Ishikawa (cell line): Measurements from ENCODE around the gene TAF10.

Experiments
- CEBPB ChIP-seq: IDR thresholded peaks from 2 replicates; pipeline ENCODE4 v1.6.1; 2012
- CREB1 ChIP-seq: IDR thresholded peaks from 2 replicates; pipeline ENCODE4 v1.6.1; 2012; ENCODE audit warnings: low read depth
- EGR1 ChIP-seq: IDR thresholded peaks from 2 replicates; pipeline ENCODE4 v1.6.1; 2012
- EP300 ChIP-seq: IDR thresholded peaks from 2 replicates; pipeline ENCODE4 v1.6.1; 2012; ENCODE audit warnings: borderline replicate concordance
- FOXM1 ChIP-seq: IDR thresholded peaks from 2 replicates; pipeline ENCODE4 v1.6.1; 2012; ENCODE audit warnings: low read depth, borderline replicate concordance
- MAX ChIP-seq: IDR thresholded peaks from 2 replicates; pipeline ENCODE4 v1.6.1; 2012
- NFIC ChIP-seq: IDR thresholded peaks from 2 replicates; pipeline ENCODE4 v1.6.1; 2012
- RAD21 ChIP-seq: IDR thresholded peaks from 2 replicates; pipeline ENCODE4 v1.6.1; 2012; ENCODE audit warnings: low read depth
- TAF1 ChIP-seq: IDR thresholded peaks from 2 replicates; pipeline ENCODE4 v1.6.1; 2012; ENCODE audit warnings: low read depth, mild to moderate bottlenecking
- TCF12 ChIP-seq: IDR thresholded peaks from 2 replicates; pipeline ENCODE4 v1.6.1; 2012; ENCODE audit warnings: low read depth
- TEAD4 ChIP-seq: IDR thresholded peaks from 2 replicates; pipeline ENCODE4 v1.6.1; 2012
- YY1 ChIP-seq: IDR thresholded peaks from 2 replicates; pipeline ENCODE4 v1.6.1; 2012; ENCODE audit warnings: low read depth
- ZBTB7A ChIP-seq: IDR thresholded peaks from 2 replicates; pipeline ENCODE4 v1.6.1; 2012; ENCODE audit warnings: low read depth
- TF ChIP-seq, protein P1 (sequence below): IDR thresholded peaks from 2 replicates; pipeline ENCODE4 v1.6.1; 2012
- TF ChIP-seq, protein P2 (sequence below): IDR thresholded peaks from 2 replicates; pipeline ENCODE4 v1.6.1; 2012; ENCODE audit warnings: low read depth, mild to moderate bottlenecking

Gene TAF10

DNA sequence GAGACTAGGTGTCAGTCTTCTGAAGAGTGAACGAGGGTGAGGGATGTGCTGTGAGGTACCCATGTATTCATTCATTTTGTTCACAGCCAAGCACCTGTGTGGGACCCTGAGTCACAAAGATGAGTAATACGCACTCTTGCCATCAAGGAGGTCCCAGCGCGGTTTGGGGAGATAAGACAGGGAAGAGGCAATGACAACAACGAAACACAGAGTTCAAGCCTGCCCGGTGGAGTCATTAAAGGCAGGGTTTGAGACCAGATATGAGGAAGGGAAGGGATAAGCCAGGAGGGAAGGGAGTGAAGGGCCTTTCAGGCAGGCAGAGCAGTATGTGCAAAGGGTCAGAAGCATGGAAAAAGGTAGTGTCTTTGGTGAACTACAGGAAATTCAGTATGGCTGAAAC lies 39.0 kb upstream of the TAF10 start:
- TF ChIP-seq TCF12 (no peak), MAX (no peak), TAF1 (no peak), CEBPB (no peak), CREB1 (no peak), TEAD4 (no peak), FOXM1 (no peak), RAD21 (no peak), NFIC (no peak), YY1 (no peak), EP300 (no peak)

DNA sequence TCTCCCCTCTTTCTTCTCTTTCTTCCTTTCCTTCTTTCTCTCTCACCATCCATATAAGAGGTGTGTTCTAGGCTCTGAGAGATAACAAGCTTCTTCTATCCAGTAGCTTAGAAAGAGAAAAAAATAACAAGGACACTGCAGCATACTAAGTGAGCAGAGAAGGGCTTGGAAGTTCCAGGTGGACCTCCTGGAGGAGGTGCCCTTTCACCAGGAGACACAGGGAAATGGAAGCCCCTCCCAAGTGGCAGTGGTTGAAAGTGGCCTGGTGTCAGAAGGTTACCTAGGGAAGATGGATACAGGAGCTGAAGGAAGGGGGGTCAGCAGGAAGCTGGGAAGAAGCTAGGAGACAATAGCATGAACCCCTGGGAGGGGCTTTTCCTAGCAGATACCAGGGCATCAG lies 38.1 kb upstream of the TAF10 start:
- TF ChIP-seq, protein P1, sequence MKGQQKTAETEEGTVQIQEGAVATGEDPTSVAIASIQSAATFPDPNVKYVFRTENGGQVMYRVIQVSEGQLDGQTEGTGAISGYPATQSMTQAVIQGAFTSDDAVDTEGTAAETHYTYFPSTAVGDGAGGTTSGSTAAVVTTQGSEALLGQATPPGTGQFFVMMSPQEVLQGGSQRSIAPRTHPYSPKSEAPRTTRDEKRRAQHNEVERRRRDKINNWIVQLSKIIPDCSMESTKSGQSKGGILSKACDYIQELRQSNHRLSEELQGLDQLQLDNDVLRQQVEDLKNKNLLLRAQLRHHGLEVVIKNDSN, result no peak
- TF ChIP-seq YY1 (no peak), MAX (no peak), EGR1 (no peak), RAD21 (no peak), CEBPB (no peak), TAF1 (no peak), TCF12 (no peak), TEAD4 (no peak), FOXM1 (no peak), NFIC (no peak), EP300 (no peak), ZBTB7A (no peak), CREB1 (no peak)
- TF ChIP-seq, protein P2, sequence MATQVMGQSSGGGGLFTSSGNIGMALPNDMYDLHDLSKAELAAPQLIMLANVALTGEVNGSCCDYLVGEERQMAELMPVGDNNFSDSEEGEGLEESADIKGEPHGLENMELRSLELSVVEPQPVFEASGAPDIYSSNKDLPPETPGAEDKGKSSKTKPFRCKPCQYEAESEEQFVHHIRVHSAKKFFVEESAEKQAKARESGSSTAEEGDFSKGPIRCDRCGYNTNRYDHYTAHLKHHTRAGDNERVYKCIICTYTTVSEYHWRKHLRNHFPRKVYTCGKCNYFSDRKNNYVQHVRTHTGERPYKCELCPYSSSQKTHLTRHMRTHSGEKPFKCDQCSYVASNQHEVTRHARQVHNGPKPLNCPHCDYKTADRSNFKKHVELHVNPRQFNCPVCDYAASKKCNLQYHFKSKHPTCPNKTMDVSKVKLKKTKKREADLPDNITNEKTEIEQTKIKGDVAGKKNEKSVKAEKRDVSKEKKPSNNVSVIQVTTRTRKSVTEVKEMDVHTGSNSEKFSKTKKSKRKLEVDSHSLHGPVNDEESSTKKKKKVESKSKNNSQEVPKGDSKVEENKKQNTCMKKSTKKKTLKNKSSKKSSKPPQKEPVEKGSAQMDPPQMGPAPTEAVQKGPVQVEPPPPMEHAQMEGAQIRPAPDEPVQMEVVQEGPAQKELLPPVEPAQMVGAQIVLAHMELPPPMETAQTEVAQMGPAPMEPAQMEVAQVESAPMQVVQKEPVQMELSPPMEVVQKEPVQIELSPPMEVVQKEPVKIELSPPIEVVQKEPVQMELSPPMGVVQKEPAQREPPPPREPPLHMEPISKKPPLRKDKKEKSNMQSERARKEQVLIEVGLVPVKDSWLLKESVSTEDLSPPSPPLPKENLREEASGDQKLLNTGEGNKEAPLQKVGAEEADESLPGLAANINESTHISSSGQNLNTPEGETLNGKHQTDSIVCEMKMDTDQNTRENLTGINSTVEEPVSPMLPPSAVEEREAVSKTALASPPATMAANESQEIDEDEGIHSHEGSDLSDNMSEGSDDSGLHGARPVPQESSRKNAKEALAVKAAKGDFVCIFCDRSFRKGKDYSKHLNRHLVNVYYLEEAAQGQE, result no peak

DNA sequence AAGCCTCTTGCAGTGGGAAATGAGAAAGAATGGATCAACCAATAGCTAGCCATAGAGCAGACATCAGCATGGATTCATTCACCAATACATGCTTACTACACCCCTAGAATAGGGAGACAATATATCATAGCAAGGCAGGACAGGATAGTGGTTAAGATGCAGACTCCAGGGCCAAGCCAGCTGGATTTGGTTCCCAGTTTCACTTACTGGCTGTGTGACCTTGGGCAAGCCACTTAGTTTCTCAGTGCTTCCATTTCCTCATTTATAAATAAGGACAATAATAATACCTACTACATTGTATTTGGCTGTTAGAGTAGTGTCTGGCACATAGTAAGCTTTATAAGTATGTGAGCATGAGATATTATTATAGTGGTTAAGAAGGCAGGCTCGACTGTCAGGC lies 36.5 kb upstream of the TAF10 start:
- TF ChIP-seq TCF12 (no peak), ZBTB7A (no peak), CEBPB (no peak), YY1 (no peak), EGR1 (no peak), TEAD4 (no peak), TAF1 (no peak), CREB1 (no peak), FOXM1 (no peak), EP300 (no peak), MAX (no peak), NFIC (no peak)
- TF ChIP-seq, protein P1, result no peak
- TF ChIP-seq, protein P2, result no peak

- TF ChIP-seq, protein P2, result no peak
- no peak for TF ChIP-seq EGR1
- TF ChIP-seq, protein P1, result no peak
- TF ChIP-seq FOXM1, result no peak
- TF ChIP-seq TAF1, result no peak
- no peak for TF ChIP-seq CREB1
- no peak for TF ChIP-seq EP300
- TF ChIP-seq CEBPB, result no peak
- TF ChIP-seq RAD21, result no peak
- no peak for TF ChIP-seq MAX
- no peak for TF ChIP-seq YY1
- TF ChIP-seq TCF12, result no peak
- no peak for TF ChIP-seq ZBTB7A
- TF ChIP-seq TEAD4, result no peak
- TF ChIP-seq NFIC, result no peak
Observed at GRCh38 chr11:6647836-6648235, 35.8 kb upstream of the TAF10 start.
